ENCODE measurements around the gene ATP8B2.

ATP8B2 gene

DNA sequence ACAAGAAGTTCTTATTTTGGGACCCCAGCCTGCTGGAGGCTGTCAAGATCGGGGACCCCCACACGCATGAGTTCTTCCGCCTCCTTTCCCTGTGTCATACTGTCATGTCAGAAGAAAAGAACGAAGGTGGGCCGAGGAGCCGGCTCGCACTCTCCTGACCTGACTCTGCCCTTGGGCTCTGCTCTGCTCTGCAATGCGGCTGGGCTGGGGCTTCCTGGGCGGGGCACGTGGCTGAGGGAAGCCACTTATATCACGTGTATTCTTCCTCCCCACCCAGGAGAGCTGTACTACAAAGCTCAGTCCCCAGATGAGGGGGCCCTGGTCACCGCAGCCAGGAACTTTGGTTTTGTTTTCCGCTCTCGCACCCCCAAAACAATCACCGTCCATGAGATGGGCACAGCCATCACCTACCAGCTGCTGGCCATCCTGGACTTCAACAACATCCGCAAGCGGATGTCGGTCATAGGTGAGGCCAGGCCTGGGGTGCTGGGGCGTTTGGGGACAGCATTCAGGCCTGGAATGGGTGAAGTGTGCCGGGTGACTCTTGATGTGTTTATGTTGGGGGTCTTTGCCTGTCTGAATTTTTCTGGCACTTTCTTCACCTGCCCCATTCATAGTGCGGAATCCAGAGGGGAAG lies 17.6 kb downstream of the ATP8B2 start:
- H3K4me3 ChIP-seq (replicated peaks in 1 of 2; ENCODE audit: low read depth in 2 of 2, low read length in 2 of 2): no peak overlapping the region
- DNase-seq (ENCODE audit: low read depth in 2 of 2): no peak
- TF ChIP-seq, protein P1, sequence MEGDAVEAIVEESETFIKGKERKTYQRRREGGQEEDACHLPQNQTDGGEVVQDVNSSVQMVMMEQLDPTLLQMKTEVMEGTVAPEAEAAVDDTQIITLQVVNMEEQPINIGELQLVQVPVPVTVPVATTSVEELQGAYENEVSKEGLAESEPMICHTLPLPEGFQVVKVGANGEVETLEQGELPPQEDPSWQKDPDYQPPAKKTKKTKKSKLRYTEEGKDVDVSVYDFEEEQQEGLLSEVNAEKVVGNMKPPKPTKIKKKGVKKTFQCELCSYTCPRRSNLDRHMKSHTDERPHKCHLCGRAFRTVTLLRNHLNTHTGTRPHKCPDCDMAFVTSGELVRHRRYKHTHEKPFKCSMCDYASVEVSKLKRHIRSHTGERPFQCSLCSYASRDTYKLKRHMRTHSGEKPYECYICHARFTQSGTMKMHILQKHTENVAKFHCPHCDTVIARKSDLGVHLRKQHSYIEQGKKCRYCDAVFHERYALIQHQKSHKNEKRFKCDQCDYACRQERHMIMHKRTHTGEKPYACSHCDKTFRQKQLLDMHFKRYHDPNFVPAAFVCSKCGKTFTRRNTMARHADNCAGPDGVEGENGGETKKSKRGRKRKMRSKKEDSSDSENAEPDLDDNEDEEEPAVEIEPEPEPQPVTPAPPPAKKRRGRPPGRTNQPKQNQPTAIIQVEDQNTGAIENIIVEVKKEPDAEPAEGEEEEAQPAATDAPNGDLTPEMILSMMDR (IDR thresholded peaks at IDR 0.05; ENCODE audit: low read depth, low read length): no peak

DNA sequence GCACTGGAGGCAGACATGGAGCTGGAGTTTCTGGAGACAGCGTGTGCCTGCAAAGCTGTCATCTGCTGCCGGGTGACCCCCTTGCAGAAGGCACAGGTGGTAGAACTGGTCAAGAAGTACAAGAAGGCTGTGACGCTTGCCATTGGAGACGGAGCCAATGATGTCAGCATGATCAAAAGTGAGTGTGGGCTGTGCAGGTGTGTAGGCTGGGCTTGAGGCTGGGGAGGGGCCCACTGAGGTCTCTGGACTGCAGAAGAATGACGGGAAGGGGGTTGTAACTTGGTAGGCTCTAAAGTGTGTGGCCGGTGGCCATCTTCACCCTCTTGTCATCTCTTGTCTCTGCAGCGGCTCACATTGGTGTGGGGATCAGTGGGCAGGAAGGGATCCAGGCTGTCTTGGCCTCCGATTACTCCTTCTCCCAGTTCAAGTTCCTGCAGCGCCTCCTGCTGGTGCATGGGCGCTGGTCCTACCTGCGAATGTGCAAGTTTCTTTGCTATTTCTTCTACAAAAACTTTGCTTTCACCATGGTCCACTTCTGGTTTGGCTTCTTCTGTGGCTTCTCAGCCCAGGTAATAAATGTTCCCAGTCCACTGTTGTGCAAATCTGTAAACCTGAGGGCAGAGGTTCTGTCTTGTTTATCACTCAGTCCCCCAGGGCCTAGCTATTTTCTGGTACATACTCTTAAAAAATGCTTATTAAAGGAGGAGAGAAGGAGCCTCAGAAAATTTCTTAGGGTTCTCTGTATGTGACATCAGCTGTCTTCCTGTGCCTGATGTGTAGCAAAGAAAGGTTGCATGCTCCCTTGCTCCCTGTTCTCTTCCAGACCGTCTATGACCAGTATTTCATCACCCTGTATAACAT lies 19.9 kb downstream of the ATP8B2 start:
- no peak overlapping the region for H3K4me3 ChIP-seq (replicated peaks in 1 of 2; ENCODE audit: low read depth in 2 of 2, low read length in 2 of 2)
- TF ChIP-seq, protein P1 (IDR thresholded peaks at IDR 0.05; ENCODE audit: low read depth, low read length): peak; percentile 82
- DNase-seq (ENCODE audit: low read depth in 2 of 2): peak; percentile 60 to 73

GRCh38 chr1:154346276-154346917 lies 21.1 kb downstream of the ATP8B2 start:
- H3K4me3 ChIP-seq (replicated peaks in 1 of 2; ENCODE audit: low read depth in 2 of 2, low read length in 2 of 2): no peak overlapping the region
- no peak for DNase-seq (ENCODE audit: low read depth in 2 of 2)
- TF ChIP-seq, protein P1 (IDR thresholded peaks at IDR 0.05; ENCODE audit: low read depth, low read length): no peak

- DNase-seq (ENCODE audit: low read depth in 2 of 2): peak; percentile 52 to 84
- TF ChIP-seq, protein P1 (IDR thresholded peaks at IDR 0.05; ENCODE audit: low read depth, low read length): no peak
These were observed 22.6 kb downstream of the ATP8B2 start for GRCh38 chr1:154347961-154348360.

GRCh38 chr1:154348429-154349076 lies 23.2 kb downstream of the ATP8B2 start:
- H3K4me3 ChIP-seq (replicated peaks in 1 of 2; ENCODE audit: low read depth in 2 of 2, low read length in 2 of 2): no peak overlapping the region
- TF ChIP-seq, protein P1 (IDR thresholded peaks at IDR 0.05; ENCODE audit: low read depth, low read length): no peak
- no peak for DNase-seq (ENCODE audit: low read depth in 2 of 2)

More at GRCh38 chr1:154347961-154348360, 22.6 kb downstream of the ATP8B2 start:
- H3K4me3 ChIP-seq (replicated peaks in 1 of 2; ENCODE audit: low read depth in 2 of 2, low read length in 2 of 2): no peak overlapping the region

- TF ChIP-seq, protein P1 (IDR thresholded peaks at IDR 0.05; ENCODE audit: low read depth, low read length): no peak
- no peak overlapping the region for H3K4me3 ChIP-seq (replicated peaks in 1 of 2; ENCODE audit: low read depth in 2 of 2, low read length in 2 of 2)
- no peak for DNase-seq (ENCODE audit: low read depth in 2 of 2)
These were observed 23.8 kb downstream of the ATP8B2 start for GRCh38 chr1:154349121-154349520.

All from cardiac fibroblast (primary cell).